ENCODE measurements around the gene MBP. TPM values are rescaled to one million over a fixed set of nuclear protein-coding genes. Genes with fewer than 3 reads are reported as not detected.

MBP gene
- total and polyA plus RNA-seq, 9 donors, result 8.7 to 23.0 (median 11.2) TPM

- H3K27ac ChIP-seq (ENCODE audit: low read length), result no peak overlapping the region
- DNase-seq, result no peak
- peaks cover 19% of the 10 kb centered on the region for H3K36me3 ChIP-seq (ENCODE audit: control insufficient read depth, insufficient read depth, low read length)
- H3K9me3 ChIP-seq (replicated peaks; ENCODE audit: control insufficient read depth, low read depth, low read length), result peaks cover 3% of the 10 kb centered on the region
- WGBS (ENCODE audit: insufficient coverage), result no CpG with 5 or more reads among the region's 2 CpGs
- peaks cover 13% of the 10 kb centered on the region for H3K4me1 ChIP-seq (ENCODE audit: control insufficient read depth, insufficient read depth, low read length)
- no peak overlapping the region for H3K4me3 ChIP-seq (ENCODE audit: low read length)
- no peaks in the 10 kb centered on the region for H3K27me3 ChIP-seq (ENCODE audit: control insufficient read depth, insufficient read depth, low read length)
Measured at GRCh38 chr18:76963936-76964335, 168.6 kb downstream of the MBP start.

- H3K27me3 ChIP-seq (ENCODE audit: control insufficient read depth, insufficient read depth, low read length), result no peaks in the 10 kb centered on the region
- peaks cover 3% of the 10 kb centered on the region for H3K9me3 ChIP-seq (replicated peaks; ENCODE audit: control insufficient read depth, low read depth, low read length)
- peaks cover 18% of the 10 kb centered on the region for H3K36me3 ChIP-seq (ENCODE audit: control insufficient read depth, insufficient read depth, low read length)
- 80% methylated on average over 1 of the region's 1 CpG for WGBS (ENCODE audit: insufficient coverage)
- H3K27ac ChIP-seq (ENCODE audit: low read length), result no peak overlapping the region
- no peak overlapping the region for H3K4me3 ChIP-seq (ENCODE audit: low read length)
- H3K4me1 ChIP-seq (ENCODE audit: control insufficient read depth, insufficient read depth, low read length), result peaks cover 23% of the 10 kb centered on the region
- DNase-seq, result no peak
Measured at GRCh38 chr18:76962851-76963250, 169.7 kb downstream of the MBP start.

- DNase-seq, result no peak
- Histone ChIP-seq H3K27ac (ENCODE audit: low read length) (no peak overlapping the region), H3K9me3 (replicated peaks; ENCODE audit: control insufficient read depth, low read depth, low read length) (peaks cover 3% of the 10 kb centered on the region), H3K36me3 (ENCODE audit: control insufficient read depth, insufficient read depth, low read length) (peaks cover 26% of the 10 kb centered on the region), H3K4me1 (ENCODE audit: control insufficient read depth, insufficient read depth, low read length) (peaks cover 35% of the 10 kb centered on the region), H3K27me3 (ENCODE audit: control insufficient read depth, insufficient read depth, low read length) (no peaks in the 10 kb centered on the region), H3K4me3 (ENCODE audit: low read length) (no peak overlapping the region)
- WGBS (ENCODE audit: insufficient coverage), result 95% methylated on average over 15 of the region's 16 CpGs
Measured at GRCh38 chr18:76960528-76961035, 172.0 kb downstream of the MBP start.

- H3K36me3 ChIP-seq (ENCODE audit: control insufficient read depth, insufficient read depth, low read length), result peaks cover 26% of the 10 kb centered on the region
- no peak overlapping the region for H3K27ac ChIP-seq (ENCODE audit: low read length)
- H3K4me3 ChIP-seq (ENCODE audit: low read length), result no peak overlapping the region
- peaks cover 3% of the 10 kb centered on the region for H3K9me3 ChIP-seq (replicated peaks; ENCODE audit: control insufficient read depth, low read depth, low read length)
- 70% methylated on average over 7 of the region's 8 CpGs for WGBS (ENCODE audit: insufficient coverage)
- DNase-seq, result no peak
- H3K27me3 ChIP-seq (ENCODE audit: control insufficient read depth, insufficient read depth, low read length), result no peaks in the 10 kb centered on the region
- H3K4me1 ChIP-seq (ENCODE audit: control insufficient read depth, insufficient read depth, low read length), result peaks cover 37% of the 10 kb centered on the region
Measured at GRCh38 chr18:76959605-76960004, 173.0 kb downstream of the MBP start.

GRCh38 chr18:76958692-76959341 is 173.8 kb downstream of the MBP start:
- H3K36me3 ChIP-seq (ENCODE audit: control insufficient read depth, insufficient read depth, low read length), result peaks cover 27% of the 10 kb centered on the region
- peaks cover 37% of the 10 kb centered on the region for H3K4me1 ChIP-seq (ENCODE audit: control insufficient read depth, insufficient read depth, low read length)
- no peak overlapping the region for H3K27ac ChIP-seq (ENCODE audit: low read length)
- no peak overlapping the region for H3K4me3 ChIP-seq (ENCODE audit: low read length)
- peaks cover 3% of the 10 kb centered on the region for H3K9me3 ChIP-seq (replicated peaks; ENCODE audit: control insufficient read depth, low read depth, low read length)
- 53% methylated on average over 5 of the region's 16 CpGs for WGBS (ENCODE audit: insufficient coverage)
- H3K27me3 ChIP-seq (ENCODE audit: control insufficient read depth, insufficient read depth, low read length), result no peaks in the 10 kb centered on the region
- DNase-seq, result no peak

GRCh38 chr18:76957384-76958355 is 174.9 kb downstream of the MBP start:
- no peaks in the 10 kb centered on the region for H3K27me3 ChIP-seq (ENCODE audit: control insufficient read depth, insufficient read depth, low read length)
- no peak overlapping the region for H3K27ac ChIP-seq (ENCODE audit: low read length)
- WGBS (ENCODE audit: insufficient coverage), result 81% methylated on average over 7 of the region's 18 CpGs
- H3K36me3 ChIP-seq (ENCODE audit: control insufficient read depth, insufficient read depth, low read length), result peaks cover 35% of the 10 kb centered on the region
- H3K4me3 ChIP-seq (ENCODE audit: low read length), result no peak overlapping the region
- H3K4me1 ChIP-seq (ENCODE audit: control insufficient read depth, insufficient read depth, low read length), result peaks cover 45% of the 10 kb centered on the region
- DNase-seq, result no peak
- peaks cover 3% of the 10 kb centered on the region for H3K9me3 ChIP-seq (replicated peaks; ENCODE audit: control insufficient read depth, low read depth, low read length)

- Histone ChIP-seq H3K27ac (ENCODE audit: low read length) (no peak overlapping the region), H3K36me3 (ENCODE audit: control insufficient read depth, insufficient read depth, low read length) (peaks cover 40% of the 10 kb centered on the region), H3K9me3 (replicated peaks; ENCODE audit: control insufficient read depth, low read depth, low read length) (no peaks in the 10 kb centered on the region), H3K4me3 (ENCODE audit: low read length) (no peak overlapping the region), H3K27me3 (ENCODE audit: control insufficient read depth, insufficient read depth, low read length) (no peaks in the 10 kb centered on the region), H3K4me1 (ENCODE audit: control insufficient read depth, insufficient read depth, low read length) (peaks cover 45% of the 10 kb centered on the region)
- DNase-seq, result no peak
- 90% methylated on average over 7 of the region's 11 CpGs for WGBS (ENCODE audit: insufficient coverage)
Measured at GRCh38 chr18:76956648-76957047, 175.9 kb downstream of the MBP start.

- Histone ChIP-seq H3K4me1 (ENCODE audit: control insufficient read depth, insufficient read depth, low read length) (peaks cover 45% of the 10 kb centered on the region), H3K27me3 (ENCODE audit: control insufficient read depth, insufficient read depth, low read length) (no peaks in the 10 kb centered on the region), H3K9me3 (replicated peaks; ENCODE audit: control insufficient read depth, low read depth, low read length) (no peaks in the 10 kb centered on the region), H3K36me3 (ENCODE audit: control insufficient read depth, insufficient read depth, low read length) (peaks cover 45% of the 10 kb centered on the region), H3K4me3 (ENCODE audit: low read length) (no peak overlapping the region), H3K27ac (ENCODE audit: low read length) (no peak overlapping the region)
- WGBS (ENCODE audit: insufficient coverage), result 63% methylated on average over 27 of the region's 28 CpGs
- DNase-seq, result peak; percentile 58
Measured at GRCh38 chr18:76955524-76956170, 176.9 kb downstream of the MBP start.

- Histone ChIP-seq H3K27me3 (ENCODE audit: control insufficient read depth, insufficient read depth, low read length) (no peaks in the 10 kb centered on the region), H3K27ac (ENCODE audit: low read length) (peak overlapping the region; percentile 47), H3K9me3 (replicated peaks; ENCODE audit: control insufficient read depth, low read depth, low read length) (no peaks in the 10 kb centered on the region), H3K4me1 (ENCODE audit: control insufficient read depth, insufficient read depth, low read length) (peaks cover 38% of the 10 kb centered on the region), H3K36me3 (ENCODE audit: control insufficient read depth, insufficient read depth, low read length) (peaks cover 37% of the 10 kb centered on the region), H3K4me3 (ENCODE audit: low read length) (no peak overlapping the region)
- DNase-seq, result peak; percentile 80
- 27% methylated on average over 9 of the region's 12 CpGs for WGBS (ENCODE audit: insufficient coverage)
Measured at GRCh38 chr18:76953583-76954233, 178.9 kb downstream of the MBP start.
